NCI-H526 treated with DMSO at 0.1 percent for 48 hours (cell line): Measurements from ENCODE around the gene ANKRD44.
"Not testable (repeated sequence)": the region's sequence is repeated elsewhere in the genome, so short reads cannot be mapped to it uniquely, and the experiment has no call there.

ENCODE experiments used
- DNase-seq: peaks from one replicate; lab custom pipeline; 2025; lab: John Stamatoyannopoulos, UW

ANKRD44 gene

DNA sequence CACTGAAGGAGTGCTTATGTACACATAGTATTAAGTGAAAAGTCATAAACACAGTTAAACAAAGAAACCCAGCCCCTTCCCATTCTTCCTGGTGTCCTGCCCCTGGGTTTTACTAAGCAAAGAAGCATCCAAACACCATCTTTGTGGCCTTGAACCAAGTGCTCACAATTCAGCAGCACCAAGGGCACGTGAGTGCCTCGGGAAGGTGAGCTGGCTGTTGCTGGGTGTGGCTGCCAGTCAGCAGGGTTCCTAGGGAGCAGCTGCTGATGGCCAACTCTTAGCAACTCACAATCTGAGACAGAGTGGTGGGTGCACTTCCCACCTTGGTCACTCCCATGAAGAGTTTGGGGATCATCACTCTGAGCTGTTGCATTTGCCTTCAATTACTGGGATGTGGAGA, 286.4 kb downstream of the ANKRD44 start:
- no peak for DNase-seq

DNA sequence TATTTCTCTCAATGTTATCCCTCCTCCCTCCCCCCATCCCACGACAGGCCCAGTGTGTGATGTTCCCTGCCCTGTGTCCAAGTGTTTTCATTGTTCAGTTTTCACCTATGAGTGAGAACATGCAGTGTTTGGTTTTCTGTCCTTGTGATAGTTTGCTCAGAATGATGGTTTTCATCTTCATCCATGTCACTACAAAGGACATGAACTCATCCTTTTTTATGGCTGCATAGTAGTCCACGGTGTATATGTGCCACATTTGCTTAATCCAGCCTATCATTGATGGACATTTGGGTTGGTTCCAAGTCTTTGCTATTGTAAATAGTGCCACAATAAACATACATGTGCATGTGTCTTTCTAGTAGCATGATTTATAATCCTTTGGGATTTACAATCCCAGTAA, 289.7 kb downstream of the ANKRD44 start:
- DNase-seq, result not testable (repeated sequence)

DNA sequence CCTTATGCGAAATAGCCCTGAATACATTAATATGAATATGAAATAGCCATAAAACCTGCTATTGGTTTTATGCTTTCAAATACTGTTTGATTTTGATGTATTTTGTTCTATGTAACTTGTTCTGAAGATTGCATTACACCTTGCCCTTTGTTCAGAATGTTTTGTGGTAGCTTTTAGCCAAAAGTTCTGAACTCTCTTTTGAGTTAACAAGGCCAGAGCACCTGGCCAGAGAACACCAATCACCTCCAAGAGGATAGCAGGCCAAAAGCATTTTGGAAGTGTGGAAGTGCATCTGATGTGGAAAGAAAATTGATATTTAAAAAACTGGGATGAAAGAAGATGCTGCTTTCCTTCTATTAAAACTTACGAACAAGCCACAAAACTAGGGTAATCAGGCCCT, 297.5 kb downstream of the ANKRD44 start:
- no peak for DNase-seq

DNA sequence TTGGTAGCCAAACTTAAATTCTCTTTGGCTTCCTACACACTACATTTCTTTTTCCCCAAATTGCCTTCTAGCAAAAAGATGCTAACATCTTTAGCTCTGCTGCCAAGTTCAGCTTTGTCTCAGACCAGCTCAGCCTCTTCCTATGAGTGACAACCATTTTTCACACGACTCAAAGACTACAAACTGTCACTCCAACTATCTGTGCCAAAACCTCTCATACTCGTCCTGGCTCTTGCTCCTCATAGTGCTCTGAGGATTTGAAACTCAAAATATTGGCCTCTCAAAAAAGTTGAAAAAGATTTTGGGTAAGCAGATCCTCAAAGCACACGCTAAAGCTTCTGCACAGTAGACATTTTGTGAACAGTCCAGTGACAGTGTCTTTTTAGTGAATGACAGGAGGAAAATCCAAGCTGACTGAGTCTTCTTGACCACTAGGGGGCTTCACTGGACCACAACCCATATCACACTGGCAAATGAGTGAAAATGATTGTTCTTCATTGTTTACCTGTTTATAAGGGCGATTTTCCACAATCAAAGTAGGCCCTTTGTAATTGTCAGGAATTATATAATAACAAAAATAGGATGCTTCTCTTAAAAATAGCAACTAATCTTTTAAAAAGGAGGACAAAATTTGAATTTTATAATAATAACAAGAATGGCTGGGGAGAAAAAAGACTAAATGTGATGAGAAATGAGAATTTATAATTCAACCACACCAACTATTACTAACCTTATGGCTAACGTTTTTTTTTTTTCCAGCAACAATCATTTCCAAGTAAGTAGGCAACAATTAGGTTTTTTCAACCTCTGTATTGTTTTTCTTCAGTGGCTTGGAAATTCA, 298.6 kb downstream of the ANKRD44 start:
- peak; percentile 38 for DNase-seq

DNA sequence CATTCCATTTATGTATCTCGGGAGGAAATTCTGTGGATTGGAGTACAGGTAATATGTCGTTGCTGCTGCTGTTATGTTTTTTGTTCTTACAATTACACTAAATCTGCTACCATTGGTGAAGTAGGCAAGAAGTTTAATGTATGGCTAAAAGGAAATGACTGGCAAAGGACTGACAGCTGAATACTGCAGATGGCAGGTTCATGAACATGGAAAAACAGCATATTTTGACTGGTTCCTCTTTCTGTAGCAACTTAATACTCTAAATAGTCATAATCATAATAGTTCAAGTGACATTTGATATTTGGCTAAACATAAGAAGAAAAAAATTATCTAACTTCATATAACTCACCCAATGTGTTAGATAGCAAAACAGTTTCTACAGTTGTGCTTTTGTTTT, 299.6 kb downstream of the ANKRD44 start:
- no peak for DNase-seq

DNA sequence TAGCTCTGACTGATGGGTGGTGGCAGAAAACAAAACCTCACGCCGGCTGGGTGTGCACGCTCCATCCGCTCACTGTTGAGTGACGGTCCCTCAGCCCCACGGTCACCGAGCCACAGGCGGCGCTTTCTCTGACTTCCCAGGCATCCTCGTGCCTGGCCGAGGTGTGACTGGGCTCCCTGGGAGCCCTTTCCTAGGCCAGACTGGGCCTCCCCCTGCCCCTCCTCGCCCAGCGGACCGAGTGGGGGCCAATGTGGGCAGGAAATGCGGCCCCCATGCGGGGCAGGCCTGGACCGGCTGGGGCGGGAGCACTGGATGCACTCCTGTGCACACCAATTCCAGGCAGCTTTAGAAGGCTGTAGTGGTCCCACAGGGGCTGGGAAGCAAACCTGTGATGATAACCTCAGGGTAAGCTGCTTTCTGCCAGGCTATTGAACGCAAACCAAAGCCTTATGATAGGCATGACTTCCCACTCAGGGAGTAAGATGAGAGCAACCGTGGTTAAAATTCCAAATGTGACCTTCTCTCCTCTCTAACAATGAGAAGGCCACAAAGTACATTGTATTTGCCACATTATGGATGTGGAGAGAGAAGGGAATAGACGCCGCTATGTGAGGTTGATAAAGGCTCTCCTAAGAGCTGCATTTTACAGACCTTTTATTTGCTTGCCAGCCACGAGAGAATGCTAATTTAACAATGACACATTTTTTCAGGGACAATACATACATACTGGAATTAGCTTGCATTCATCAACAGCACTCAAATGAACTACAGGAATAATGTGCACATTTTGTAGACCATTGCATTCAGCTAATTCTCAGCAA, 300.2 kb downstream of the ANKRD44 start:
- no peak for DNase-seq

DNA sequence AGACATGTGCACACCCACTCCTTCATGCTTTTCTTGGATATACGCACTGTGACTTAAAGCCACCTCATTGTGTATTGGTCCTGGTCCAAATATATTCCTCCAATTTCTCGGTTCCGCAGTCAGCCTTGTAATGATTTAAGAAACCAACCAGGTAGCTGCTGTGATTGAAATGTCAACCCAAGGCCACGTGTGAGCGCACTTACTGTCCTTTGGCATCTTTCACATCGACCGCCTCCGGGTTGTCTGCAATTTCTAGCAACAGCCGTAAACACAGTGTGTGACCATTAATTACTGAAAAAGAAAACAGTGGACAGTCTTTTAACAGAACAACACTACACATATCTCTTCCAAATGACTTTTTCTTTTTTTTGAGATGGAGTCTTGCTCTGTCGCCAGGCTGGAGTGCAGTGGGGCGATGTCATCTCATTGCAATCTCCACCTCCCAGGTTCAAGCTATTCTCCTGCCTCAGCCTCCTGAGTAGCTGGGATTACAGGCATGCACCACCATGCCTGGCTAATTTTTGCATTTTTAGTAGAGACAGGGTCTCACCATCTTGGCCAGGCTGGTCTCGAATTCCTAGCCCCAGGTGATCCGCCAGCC, 301.7 kb downstream of the ANKRD44 start:
- DNase-seq, result not testable (repeated sequence)

DNA sequence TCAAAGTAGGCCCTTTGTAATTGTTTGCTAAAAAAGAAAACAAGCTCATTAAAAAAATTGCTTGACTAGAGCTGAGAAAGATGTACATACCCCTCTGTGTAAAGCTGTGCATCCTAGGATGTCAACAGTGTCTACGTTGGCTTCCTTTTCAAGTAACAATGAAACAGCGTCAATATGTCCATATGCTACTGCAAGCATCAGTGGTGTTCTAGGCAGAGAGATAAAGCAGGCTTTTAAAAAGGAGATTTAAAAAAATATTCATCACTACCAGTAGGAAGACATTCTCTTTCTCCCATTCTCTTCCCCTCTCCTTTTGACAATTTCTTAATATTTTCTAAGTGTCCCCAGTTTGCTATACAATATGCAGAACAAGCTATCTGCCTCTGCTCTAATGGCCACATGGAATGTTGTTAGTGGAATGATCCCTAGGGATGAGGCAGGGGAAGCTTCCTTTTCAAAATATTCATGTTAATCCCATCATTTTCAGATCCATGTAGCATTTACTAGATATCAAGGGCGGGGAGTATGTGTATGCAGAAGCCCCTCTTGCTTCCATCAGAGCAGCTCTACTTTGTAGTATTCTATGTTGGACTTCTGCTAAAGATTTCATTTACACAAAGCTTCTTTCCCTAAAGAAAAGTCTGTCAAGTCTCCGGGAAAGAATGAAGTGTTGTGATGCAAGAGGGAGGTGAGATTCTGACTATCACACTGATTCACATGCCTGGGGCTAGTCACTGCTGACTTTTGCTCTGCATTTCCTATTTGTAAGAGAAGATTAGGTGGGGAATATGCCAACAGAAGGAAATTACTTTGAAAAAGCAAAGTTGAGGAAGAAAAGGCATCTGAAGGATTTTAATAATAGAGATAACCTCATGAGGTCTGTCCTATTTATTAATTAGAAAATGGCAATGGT, 302.6 kb downstream of the ANKRD44 start:
- DNase-seq, result no peak

DNA sequence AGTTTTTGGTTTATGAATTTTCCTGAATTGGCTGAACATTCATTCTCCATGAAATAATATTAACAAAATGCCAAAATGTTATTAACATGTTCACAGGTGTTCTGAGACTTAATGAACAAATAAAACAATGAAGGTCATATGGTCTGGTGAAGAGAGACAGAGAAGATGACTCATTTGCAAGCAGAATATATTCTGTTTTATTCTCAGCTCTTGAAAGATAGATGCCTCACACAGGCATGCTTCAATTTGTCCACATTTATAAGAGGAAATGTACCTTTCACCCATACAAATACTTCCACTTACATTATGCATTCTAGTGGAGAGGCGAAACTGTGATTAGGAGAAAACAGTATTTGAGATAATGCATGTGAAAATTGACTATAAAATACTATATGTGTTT, 308.7 kb downstream of the ANKRD44 start:
- no peak for DNase-seq

DNA sequence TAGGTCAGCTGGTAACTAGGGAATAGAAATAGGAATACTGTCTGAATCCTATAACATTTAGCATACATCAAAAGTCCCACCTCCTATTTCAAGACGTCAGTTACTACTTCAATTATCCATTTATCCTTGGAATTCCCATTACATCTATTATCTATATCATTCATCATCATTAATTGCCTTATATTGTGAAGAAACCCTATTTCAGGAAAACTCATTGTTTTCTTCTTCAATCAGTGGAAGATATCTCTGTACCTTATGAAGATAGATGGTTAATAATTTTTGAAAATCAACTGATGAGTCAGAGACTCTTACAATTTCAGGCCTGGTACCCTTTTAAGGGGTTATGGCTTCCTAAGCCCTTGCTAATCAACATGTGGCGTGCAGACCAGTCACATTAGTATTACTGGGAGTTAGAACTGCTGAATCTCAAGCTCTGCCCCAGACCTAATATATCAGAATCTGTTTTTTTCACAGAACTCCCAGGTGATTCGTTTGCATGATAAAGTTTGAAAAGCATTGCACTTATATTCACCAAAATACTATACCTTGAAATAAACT, 314.7 kb downstream of the ANKRD44 start:
- no peak for DNase-seq

DNA sequence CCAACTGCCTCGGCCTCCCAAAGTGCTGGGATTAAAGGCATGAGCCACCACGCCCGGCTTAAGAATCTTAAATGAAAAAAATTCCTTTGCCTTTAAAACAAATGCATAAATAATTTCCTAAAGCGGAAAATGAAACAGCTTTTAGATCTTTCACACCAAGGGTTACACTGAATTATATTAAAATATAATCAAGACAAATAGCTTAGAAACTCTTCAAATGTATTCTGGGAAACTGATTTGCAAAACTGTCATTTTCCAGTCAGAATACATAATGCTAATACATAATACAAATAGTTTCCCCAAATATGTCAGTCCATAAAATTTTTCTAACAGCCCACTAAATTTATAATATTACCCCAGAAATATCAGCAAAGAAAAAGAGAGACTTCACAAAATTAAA, 315.8 kb downstream of the ANKRD44 start:
- no peak for DNase-seq

DNA sequence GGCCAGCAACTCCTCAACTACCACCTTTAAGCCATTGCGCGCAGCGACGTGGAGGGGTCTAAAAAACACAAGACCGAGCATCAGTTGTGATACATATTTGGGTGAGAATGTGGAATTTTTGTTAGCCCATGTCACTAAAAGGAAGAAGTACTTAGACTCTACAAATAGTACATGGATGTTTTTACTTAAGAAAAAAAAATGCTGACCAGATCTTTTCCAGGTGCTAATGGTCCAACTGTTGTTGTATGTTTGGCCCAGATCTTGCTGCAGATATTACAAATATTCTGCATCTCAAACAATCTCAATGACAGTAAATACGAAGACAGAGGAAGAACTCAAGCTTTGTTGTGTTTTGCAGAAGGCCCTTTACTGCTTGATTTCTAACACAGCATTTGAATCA, 317.0 kb downstream of the ANKRD44 start:
- DNase-seq, result no peak

DNA sequence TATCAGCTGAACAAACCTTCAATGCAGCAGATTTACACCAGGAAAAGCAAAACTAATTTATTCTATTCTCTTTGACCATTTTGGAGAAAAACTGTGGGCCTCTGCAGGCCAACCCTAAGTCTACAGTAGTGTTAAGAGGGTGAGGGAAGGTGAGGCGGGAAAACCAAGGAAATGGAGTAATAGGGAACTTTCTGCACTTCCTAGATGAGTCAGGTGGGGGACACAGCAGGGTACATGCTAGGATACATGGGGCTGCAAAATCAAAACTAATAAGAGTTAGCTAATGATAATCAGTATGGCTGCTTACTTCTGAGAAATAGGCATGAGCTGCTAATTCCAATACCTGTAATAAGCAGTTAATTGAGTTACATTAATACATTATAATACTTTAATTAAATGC, 318.1 kb downstream of the ANKRD44 start:
- no peak for DNase-seq

DNA sequence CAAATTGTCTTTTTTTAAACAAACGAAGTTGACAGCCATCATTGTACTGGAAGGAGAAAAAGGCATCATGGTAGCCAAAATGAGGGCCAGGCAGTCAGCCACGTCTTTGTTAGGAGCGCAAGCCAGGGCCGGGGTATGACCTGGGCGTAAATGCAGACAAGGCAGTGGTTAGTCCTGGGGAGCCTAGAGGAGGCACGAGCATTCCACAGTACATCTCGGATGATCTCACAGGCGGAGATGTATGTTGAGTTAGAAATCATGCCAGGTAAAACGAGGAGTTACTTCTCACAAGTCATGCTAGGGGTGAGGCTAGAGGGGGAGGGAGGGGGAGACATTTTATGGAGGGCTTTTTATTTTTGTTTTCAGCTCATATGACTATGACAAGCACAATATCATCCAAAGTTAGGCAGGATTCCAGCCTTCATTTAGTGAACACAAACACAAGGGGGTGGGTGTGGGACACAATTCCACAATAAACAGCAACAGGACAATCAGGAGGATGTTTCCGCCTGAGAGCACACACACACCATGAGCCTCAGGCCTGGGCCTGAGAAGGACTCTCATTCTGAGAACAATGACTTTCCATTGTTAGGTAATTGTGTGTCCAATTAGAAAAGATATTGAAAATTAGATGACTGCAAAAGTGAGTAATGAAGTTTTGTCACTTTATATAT, 319.7 kb downstream of the ANKRD44 start:
- no peak for DNase-seq

DNA sequence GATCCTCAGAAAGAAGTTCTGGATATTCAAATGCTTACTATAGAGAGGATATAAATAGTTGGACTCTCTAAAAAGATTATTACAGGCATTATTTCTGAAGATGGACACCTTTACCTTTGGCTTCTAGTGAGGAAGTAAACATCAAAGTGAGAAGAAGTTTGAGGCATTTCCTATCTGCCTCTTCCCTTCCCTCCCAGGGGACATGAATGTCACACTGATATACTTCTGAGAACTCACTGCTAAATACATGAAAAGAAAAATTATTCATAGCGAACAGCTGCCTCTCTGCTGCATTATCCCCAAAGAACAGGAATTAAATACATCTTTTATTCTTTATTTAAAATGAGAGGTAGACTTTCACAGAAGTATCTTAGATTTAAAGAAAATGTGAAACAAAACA, 320.5 kb downstream of the ANKRD44 start:
- DNase-seq, result no peak

DNA sequence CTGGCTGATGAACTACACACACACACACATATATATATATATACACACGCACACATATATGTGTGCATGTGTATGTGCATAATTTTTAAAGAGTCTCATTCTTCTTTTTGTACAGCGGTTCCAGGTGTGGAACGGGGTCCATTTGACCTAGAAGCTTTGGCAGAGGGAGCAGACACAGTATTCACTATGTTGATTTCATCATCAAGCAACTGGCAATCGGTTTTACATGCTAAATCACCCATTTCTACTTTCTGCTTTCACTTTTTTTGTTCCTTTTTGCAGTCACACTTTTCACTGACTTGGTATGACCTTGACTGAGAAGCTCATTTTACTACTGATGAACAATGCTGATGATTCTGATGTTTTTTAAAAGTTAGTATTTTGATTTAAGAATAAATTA, 321.1 kb downstream of the ANKRD44 start:
- DNase-seq, result no peak

DNA sequence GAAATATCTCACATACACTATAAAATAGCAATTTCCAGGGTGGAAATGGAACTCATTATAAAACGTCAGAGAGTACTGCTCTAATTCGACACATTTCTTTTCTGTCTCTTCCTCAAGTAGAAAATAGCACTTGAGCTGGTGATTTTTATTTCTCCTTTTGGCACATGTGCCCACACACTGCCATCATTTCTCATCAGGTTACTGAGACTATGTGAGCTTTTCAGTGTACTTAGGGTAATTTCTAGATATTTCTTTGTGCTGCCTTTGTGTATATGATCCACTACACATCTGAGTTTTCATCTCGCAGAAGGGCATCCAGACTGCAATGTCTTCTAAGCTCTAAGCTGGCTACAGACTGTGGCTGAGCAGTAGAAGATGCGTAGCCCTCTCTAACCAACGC, 321.9 kb downstream of the ANKRD44 start:
- DNase-seq, result no peak

DNA sequence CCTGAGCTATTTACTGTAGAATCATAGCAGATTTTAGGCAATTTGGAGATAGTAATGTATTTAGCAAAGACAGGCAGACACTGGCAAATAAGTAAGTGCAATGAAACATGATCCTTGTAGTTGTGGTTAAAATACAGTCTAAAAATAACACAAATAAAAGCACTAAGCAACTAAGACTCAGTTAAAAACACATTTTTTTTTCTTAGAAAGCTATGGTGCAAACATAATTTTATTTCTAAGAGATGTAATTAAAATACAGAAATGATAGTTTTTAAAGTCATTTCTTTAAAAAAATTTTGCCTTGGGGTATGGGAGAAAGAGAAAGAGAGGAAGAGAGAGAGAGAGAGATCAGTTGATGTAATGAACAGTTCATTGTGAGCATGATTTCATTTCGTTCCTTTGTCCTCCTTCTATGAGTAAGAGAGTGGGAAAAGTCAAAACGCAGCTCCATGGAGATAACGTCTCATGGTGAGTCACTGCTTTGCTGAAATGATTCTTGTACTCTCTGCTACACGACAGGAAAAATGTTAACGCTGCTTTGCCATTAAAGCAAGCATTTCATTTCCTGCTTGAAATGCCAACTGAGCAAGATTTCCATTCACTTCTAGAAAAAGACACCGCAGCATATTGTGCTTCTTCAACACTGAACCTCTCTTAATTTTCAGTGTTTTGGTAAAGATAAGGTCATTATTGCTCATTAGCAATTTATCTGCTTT, 322.8 kb downstream of the ANKRD44 start:
- peak; percentile 79 for DNase-seq

DNA sequence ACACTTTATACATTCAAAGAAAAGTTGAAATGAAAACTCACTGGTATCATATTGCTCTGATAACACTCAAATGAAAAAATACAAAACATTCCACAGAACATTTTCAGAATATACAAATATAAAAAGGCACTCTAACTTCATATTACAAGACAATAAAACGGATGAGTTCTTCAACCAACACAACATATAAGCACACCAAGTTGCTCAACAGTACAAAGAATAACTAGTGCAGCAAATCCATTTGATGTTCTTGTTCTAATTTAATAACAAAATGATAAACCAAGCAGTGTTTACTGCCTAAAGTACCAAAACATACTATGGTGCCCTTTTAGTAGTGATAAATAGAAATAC, 323.3 kb downstream of the ANKRD44 start:
- DNase-seq, result peak; percentile 79

DNA sequence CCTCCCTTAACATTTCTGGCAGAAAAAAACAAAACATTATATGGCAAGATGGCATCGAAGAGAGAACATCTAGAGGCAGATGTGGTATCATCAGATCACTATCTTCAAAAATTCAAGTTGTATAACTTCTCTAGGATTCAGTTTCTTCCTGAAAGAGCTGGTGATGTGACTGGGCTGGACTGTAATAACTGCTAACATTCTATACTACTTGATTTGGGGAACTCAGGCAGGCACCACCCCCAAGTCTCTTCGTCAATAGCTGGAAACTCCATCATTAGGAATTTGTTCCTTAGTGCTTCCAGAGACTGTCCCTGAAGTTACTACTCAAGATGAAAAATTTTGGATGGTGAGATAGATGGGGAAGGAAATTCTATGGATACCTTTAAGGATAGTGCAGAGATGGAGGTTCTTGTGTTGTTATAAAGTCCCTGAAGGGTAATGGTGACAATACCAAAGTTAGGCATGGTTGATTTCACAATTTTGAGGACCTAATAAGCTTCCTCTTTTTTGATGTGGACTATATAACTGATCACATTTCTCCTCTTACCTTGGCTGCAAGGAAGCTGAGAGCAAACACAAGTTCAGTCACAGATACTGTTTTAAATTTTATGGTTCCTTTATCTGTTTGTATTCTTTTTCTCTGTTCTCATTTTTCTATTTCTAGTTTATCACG, 324.9 kb downstream of the ANKRD44 start:
- no peak for DNase-seq
